ACHN (cell line): Measurements from ENCODE around the gene KCNJ5.
A peak's percentile ranks its signal among the peaks of the same experiment; 100 is the strongest.

Experiments
- DNase-seq: peaks from one replicate; pipeline ENCODE4 v3.0.0-alpha.2; 2015
- in situ Hi-C: cut with HindIII; loops from 2 replicates; pipeline ENCODE4 v1.10.0; 2017; ENCODE audit warnings: low sequenced_read_pairs, low pct_ligation_motif_present, low pct_unique_long_range_greater_than_20kb

The KCNJ5 gene

GRCh38 chr11:128867277-128867676 is 23.9 kb upstream of the KCNJ5 start, which contains the start of gene KCNJ1:
Gene KCNJ1 (minus strand): TSS chr11:128867296. CDS start chr11:128840243, 27,053 bp downstream.
- in situ Hi-C loops, result no loop called here
- no peak for DNase-seq

DNA sequence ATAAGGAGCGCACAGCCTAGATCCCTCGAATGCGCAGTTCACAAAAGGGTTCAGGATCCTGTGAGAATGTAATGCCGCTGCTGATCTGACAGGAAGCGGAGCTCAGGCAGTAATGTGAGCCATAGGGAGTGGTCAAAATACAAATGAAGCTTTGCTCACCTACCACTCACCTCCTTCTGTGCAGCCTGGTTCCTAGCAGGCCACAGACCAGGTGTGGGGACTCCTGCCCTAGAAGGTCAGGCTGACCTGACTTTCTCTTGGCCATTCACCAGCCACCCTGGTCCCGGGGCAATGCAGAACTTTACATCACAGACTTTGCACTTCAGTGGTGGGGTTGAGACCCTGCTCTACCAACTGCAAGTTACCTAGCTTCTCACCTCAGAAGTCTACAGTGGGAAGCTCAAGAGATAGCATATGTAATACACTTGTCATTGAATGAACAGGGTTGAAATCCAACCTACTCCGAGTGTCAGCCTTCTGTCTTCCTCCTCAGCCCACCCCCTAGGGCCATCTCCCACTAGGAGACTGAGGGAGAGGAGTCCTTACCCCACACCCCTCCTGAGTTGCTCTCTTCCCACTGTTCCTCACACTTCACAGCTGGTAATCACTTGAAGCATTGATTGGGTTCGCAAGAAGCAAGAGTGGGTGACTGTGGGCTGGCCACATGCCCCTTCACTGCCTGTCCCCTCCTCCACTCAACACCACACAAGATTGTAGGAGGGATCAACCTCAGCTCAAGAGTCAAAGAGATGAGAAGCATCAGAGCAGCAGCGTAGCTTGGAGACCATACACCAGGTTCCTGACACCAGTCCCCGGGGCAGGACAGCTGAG is 22.1 kb upstream of the KCNJ5 start:
- no peak for DNase-seq
- in situ Hi-C loops, result no loop called here

DNA sequence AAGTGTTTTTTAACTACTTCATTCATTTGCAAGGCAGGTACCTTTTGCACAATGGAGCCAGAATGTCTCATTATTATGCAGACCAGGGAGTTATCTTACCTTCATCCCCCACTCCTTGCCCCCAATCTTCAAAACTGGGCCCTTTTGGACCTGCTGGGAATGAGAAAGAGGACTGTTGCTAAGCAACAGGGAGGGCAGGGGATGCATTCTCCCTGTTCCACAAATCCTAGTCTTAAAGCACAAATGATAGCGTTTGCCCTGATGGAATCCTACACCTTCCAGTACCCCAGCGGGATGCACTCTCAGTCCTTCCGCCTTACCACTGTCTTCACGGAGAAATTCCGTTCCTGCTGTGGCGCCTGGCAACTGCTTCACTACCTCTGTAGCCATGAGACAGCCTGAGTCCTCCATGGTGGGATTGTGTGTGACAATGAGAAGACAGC is 20.0 kb upstream of the KCNJ5 start:
- in situ Hi-C loops, result no loop called here
- DNase-seq, result no peak

GRCh38 chr11:128872094-128872493 is 19.1 kb upstream of the KCNJ5 start:
- in situ Hi-C loops, result no loop called here
- DNase-seq, result no peak

- DNase-seq, result no peak
- in situ Hi-C loops, result no loop called here
Observed at GRCh38 chr11:128872594-128872993, 18.6 kb upstream of the KCNJ5 start.

DNA sequence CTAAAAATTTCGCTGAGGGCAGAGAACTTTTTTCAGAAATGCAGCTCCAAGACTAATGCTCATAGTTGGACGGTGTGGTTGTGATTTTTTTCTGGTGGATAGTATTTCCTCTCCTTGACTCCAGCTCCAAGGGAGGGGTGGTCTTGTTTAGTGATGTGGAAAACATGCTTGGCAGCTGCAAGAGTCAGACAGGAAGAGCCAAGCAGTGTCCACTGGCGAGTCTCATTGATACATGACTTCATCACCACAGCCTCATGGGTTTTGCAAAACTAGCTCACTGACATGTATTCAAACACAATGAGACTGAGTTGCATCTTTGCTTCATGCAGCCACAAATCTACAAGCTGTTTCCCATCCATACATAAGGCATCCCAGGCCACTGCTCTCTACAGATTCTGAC is 16.7 kb upstream of the KCNJ5 start:
- DNase-seq, result no peak
- in situ Hi-C loops, result no loop called here

DNA sequence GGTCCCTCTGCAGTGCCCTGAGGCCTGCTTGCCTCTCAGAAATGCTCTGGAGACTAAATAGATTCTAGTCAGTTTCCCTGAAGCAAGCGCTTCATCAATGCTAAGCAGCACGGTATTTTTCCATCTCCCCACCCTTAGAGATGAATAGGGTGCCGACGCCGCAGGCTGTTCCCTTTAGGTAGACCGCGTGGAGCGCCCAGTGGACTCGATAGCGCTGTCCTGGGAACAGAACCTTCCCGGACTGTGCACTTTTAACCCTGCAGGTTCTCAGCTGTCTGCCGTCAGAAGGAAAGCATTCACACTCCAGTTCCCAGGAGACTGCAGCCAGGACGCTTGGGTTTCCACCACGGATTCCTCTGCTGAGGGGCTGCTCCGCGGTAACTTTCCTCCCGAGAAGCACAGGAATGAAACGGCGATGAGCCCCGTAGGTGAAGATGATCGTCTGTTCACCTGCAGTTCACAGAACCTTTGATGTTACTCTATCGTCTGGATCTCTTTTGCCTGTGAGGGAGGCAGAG is 15.0 kb upstream of the KCNJ5 start:
- no peak for DNase-seq
- in situ Hi-C loops, result no loop called here

DNA sequence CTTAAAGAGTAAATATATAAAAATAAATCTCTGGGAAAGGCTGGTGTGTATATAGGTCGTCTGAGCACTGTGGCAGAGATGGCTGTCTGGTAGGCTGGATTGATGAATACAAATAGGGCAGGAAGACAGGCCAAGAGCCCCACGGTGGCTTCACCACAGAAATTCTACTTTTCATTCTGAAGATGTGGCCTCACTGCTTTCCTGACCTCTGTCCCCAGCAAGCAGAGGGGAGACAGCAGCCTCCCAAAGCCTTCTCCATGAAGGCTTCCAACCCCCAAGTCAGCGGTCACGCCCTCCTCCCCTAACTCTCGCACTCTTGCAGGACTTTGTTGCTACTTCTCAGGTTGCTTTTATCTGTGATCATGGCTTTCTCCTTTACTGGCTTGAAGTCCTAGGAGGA is 13.4 kb upstream of the KCNJ5 start:
- DNase-seq, result no peak
- in situ Hi-C loops, result no loop called here

GRCh38 chr11:128878455-128878854 is 12.7 kb upstream of the KCNJ5 start:
- in situ Hi-C loops, result no loop called here

DNA sequence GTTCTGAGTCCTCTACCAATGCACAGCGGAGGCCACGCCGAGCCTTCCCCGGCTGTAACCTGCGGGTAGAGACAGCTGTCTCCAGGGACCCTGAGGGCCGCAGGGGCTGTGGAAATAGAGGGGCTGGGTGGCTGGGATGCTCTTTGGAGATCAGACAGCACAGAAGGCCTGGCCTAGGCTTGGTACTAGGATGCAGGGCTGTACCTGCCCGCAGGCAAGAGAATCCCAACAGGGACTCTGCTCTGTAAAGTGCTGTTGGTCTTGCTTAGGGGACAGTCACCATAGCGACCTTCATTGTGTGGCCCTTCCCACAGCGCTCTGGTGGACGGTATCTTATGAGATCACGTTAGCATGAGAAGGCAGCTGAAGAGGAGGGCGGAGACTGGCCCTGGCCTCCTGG is 11.3 kb upstream of the KCNJ5 start:
- no peak for DNase-seq
- in situ Hi-C loops, result no loop called here

More at GRCh38 chr11:128878455-128878854, 12.7 kb upstream of the KCNJ5 start:
- no peak for DNase-seq

DNA sequence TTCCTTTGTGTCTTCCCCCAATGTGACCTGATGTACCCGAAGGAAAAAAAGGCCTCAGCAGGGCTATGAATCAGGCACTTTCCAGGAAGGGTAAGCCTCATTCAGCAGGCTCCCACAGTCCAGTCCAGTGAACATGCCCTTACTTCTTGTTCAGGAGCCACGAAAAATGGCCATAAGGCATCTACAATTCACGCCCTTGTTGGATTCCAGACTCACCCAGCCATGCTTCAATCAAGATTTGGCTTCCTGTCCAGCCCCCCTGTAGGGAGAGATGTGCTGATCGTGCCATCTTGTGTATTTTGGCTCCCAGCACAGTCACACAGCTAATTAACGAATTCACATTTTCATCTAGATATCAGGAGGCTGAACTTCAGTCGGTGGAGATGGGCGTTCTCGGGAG is 9.9 kb upstream of the KCNJ5 start:
- DNase-seq, result no peak
- in situ Hi-C loops, result no loop called here

GRCh38 chr11:128882451-128882850 is 8.7 kb upstream of the KCNJ5 start:
- no peak for DNase-seq

DNA sequence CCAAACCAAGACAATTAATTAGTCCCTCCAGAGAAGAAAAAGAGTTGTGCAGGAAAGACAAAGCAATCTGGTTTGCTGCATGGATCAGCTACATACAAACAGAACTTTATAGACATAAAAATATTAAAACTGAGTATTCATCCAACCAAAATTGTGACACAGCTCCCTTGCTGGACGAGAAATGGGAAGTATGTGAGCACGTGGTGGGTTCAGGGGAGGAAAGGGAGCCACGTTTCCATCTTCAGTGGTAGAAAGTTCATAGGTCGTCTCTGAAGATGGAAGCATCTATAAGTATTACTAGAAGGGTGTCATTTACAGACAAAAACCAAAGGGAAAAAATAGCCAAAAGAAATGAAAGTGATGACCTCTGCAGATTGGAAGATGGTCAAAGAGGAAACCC is 7.1 kb upstream of the KCNJ5 start:
- in situ Hi-C loops, result no loop called here

More at GRCh38 chr11:128882451-128882850, 8.7 kb upstream of the KCNJ5 start:
- in situ Hi-C loops, result no loop called here

GRCh38 chr11:128884703-128885338 is 6.3 kb upstream of the KCNJ5 start:
- peak; percentile 68 for DNase-seq
- in situ Hi-C loops, result no loop called here

More for the DNA sequence above, 7.1 kb upstream of the KCNJ5 start:
- DNase-seq, result no peak

GRCh38 chr11:128886406-128887124 is 4.6 kb upstream of the KCNJ5 start:
- peak; percentile 27 for DNase-seq
- in situ Hi-C loops, result no loop called here

DNA sequence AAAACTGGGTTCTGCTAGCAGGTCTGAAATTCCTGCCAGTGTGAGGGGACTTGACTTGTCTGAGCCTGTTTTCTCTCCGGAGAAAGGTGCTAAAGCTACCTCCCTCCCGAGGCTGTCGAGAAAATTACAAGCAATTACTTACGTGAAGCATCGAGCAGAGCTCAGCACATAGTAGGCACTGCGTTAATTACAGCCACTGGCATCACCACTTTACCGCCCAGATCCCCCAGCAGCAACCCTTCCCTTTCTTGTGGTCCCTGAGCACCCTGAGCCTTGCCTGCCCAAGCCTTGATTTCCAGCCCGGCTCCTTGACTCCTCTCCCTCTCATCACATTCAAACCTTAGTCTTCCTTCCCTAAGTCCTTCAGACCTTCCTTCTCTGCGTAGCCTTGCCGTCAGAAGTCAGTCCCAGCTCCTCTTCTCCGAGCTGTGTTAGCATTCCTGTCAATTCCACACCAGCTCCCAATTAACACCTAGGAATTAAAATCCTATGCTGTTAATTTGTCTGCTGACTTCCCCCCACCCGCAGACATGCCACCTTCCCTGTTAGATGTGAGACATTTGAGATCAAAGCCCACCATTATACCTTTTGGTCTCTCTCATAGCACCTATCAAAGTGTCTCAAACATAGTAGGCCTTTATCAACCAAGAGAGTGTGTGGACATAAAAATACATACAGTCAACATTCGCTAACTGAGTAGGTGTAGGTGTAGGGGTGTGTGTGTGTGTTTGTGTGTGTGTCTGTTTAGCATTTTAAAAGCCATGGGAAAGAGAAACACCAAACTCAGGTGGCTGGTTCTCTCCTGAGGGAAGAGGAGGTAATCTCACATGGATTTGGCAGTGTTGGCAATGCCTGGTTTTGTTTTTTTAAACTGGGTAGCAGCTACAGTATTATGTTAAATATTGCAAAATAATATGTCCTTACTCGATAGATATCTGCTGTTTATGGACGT is 2.8 kb upstream of the KCNJ5 start:
- no peak for DNase-seq
- in situ Hi-C loops, result no loop called here

DNA sequence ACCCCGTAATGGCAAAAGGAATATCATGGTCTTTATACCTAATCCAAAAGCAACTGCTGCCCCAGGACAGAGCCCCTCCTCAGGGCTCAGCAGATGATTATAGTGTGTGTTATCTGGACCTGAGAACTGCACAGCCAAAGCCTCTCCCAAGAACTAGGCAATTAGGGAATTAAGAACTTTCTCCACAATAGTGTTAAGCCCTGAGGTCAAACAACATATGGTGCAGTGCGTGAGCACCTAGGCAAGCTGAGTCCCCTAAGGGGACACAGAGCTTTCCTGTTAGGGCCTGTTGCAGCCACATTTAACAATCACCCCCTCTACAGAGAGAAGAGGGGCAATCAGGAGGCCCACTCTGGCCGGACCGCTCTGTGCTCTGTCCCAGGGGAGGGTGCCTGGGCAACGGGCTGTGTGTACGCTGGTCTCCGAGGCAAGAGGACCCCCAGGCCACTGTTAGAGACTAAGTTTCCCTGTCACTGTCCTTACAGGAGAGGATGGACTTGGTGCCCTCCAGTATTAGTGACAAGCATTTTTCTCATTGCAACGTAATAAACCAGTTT is 1.4 kb upstream of the KCNJ5 start:
- in situ Hi-C loops, result no loop called here
- DNase-seq, result no peak

GRCh38 chr11:128890216-128890542 is 977 bp upstream of the KCNJ5 start:
- DNase-seq, result no peak
- in situ Hi-C loops, result no loop called here
